HG02610 (cell line): ENCODE measurements around the gene ANKRD40CL.
A peak's percentile ranks its signal among the peaks of the same experiment; 100 is the strongest.

ENCODE experiments used
- ATAC-seq: cut with Tn5 transposase; IDR thresholded peaks from one replicate; pipeline ENCODE4 v1.9.1; 2021; ENCODE audit warnings: mild to moderate bottlenecking, moderate library complexity; ENCODE audit not compliant: unreplicated experiment

Gene ANKRD40CL

GRCh38 chr17:50790618-50791017 is 23.3 kb upstream of the ANKRD40CL start:
- ATAC-seq, result no peak

DNA sequence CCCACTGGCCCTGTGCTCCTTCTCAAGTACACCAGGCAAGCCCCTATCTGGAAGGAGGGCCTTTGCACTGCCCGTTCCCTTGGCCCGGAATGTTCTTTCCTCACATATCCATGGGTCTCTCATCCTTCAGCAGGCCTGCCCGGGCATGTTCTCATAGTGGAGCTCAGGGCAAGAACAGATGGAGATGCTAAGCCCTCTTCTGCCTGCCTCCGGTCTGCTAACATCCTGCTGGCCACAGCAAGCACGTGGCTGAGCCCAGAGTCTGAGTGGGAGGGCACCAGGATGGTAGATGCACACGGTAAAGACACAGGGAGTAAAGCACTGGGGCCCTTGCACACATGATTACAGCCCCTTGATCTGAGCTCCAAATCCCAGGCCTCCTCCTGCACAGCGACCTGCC is 19.8 kb upstream of the ANKRD40CL start:
- no peak for ATAC-seq

DNA sequence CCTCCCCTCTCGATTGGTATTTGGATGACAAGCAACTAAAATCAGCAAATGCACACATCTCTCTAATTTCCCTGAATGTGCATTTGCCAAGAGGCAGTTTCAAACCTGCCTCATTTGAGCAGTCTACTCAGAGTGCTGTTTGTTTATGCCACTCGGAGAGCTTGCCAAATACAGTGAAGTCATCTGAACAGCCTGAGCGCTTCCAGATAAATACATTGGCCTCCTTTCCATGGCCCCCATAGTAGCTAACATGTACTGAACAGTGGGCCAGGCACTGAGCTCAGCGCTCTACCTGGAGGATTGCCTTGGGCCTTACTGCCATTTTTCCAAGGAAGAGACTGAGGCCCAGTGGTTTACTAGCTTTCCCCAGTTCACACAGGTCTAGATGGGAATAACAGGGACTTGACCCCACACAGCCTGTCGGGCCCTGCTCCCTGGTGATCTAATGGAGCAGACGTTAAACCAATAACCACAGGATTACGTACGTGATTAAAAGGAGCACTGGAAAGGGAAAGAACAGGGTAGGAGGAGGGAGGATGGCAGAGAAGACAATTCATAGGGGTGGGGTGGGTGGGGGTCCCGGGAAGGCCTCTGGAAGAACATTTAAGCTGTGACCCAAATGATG is 18.7 kb upstream of the ANKRD40CL start:
- ATAC-seq, result no peak

DNA sequence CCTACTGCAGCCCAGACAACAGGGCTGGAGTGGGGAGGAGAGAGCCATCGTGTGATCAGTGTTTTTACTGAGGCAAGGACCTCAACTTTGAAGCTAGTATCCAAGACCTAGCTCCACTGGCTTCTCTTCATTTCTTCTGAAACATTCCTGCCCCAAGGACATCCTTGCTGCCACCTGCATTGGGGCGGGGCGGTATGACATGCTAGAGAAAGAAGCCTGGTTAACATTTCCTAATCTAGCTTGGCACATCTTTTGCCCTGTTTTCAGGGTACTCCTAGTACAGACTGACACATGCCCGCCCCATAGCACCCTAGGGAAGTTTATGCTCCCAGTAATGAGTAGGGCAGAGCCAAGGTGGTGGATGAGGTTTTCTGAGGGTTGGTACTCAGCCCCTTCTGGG is 17.8 kb upstream of the ANKRD40CL start:
- no peak for ATAC-seq

- no peak for ATAC-seq
These were observed 16.6 kb upstream of the ANKRD40CL start for GRCh38 chr17:50783905-50784304.

DNA sequence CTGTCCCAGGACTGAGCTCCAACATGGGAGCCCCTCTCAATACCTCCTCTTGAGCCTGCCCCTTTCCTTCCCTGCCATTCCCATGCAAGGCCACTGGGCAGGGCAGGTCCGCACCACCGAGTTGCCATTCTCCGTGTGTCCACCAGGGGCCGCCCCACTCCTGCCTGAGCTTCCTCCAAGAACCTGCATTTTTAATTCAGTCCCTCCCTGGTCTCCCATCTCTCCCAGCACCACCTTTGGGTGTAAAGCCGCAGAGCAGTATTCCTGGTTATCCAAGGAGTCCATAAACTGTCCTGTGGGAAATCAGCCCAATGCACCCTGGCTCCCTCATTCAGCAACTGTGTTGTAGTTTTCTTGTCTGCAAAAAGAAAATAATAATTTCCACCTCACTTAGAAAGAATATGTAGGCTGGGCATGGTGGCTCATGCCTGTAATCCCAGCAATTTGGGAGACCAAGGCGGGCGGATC is 15.9 kb upstream of the ANKRD40CL start:
- ATAC-seq, result no peak

DNA sequence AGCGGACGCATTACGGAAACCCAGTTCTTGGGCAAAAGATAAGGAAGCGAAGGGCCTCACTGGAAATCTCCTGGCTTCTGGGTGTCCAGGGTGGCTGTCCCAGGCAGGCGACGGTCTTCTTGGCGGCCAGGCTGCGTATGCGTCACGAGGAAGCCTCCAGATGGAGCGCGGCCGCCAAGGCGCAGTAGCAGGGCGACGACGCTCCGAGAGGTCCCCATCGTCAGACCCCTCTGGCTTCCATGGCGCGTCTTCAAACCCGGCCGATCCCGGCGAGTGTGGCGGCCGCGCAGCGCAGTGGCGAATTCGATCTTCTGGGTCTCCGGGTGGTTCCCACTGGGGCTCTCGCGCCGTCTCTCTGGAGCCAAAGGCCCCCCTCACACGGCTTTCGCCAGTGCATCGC is 13.8 kb upstream of the ANKRD40CL start:
- ATAC-seq, result no peak

GRCh38 chr17:50779747-50780353 is 12.5 kb upstream of the ANKRD40CL start:
- no peak for ATAC-seq

DNA sequence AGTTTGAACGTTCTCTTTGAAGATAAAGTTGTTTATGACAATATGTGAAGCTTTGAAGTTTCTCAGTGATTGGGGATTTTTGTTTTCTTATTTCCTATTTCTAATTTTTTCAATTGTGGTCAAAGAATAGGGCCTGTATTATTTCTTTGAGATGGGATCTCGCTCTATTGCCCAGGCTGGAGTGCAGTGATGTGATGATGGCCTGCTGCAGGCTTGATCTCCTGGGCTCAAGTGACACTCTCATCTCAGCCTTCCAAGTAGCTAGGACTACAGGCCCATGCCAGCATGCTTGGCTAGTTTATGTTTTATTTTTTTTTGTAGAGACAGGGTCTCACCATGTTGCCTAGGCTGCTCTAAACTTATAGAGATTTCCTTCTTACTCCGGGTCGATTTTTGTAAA is 11.7 kb upstream of the ANKRD40CL start:
- no peak for ATAC-seq

GRCh38 chr17:50778471-50778870 is 11.2 kb upstream of the ANKRD40CL start:
- no peak for ATAC-seq

GRCh38 chr17:50775926-50776325 is 8.6 kb upstream of the ANKRD40CL start:
- no peak for ATAC-seq

GRCh38 chr17:50774225-50774803 is 7.0 kb upstream of the ANKRD40CL start:
- no peak for ATAC-seq

DNA sequence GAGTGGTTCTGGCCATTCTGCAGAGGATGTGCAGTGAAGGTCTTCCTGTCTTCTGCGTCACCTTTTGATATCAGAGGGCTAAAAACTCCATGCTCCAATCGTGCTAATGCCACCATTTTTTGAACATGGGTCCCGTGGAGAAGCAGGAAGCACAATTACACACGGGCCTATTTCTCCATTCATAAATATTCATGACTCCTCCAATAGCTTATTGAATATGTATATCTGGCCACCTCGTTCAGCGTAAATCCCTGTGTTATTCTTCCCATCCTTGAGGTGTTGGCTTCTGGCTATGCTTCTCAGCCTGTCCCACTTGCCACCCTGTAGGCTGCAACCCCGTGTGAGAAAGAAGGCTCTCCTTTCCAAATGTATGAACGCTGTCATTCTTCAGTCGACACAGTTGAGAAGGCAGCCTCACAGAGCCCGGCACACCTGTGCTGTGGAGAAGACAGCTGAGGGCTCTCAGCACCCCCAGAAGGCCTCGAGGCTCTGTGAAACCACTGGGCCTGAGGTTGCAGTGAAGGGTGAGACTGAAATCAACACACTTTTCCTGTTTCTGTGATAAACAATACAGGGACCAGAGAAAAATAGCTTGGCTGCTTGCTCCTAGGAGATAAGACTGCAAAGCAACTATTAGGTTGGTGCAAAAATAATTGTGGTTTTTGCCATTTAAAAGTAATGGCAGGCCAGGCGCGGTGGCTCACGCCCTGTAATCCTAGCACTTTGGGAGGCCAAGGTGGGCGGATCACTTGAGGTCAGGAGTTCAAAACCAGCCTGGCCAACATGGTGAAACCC is 4.9 kb upstream of the ANKRD40CL start:
- ATAC-seq, result peak; percentile 96

- ATAC-seq, result no peak
These were observed 3.0 kb upstream of the ANKRD40CL start for GRCh38 chr17:50770346-50770745.

DNA sequence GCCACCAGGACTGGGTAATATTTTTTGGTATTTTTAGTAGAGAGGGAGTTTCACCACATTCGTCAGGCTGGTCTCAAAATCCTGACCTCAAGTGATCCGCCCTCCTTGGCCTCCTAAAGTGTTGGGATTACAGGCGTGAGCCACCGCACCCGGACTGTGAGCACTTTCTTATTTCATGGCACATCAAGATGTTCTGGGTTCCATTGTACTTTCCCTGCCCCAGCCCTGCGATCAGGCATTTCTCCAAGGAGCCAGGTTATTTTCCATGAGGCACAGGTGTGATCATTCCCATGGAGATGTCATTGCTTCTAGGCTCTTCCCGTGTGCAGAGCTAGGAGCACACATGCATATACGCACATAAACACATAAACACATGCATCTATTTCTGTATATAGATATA is 2.6 kb upstream of the ANKRD40CL start:
- ATAC-seq, result no peak

DNA sequence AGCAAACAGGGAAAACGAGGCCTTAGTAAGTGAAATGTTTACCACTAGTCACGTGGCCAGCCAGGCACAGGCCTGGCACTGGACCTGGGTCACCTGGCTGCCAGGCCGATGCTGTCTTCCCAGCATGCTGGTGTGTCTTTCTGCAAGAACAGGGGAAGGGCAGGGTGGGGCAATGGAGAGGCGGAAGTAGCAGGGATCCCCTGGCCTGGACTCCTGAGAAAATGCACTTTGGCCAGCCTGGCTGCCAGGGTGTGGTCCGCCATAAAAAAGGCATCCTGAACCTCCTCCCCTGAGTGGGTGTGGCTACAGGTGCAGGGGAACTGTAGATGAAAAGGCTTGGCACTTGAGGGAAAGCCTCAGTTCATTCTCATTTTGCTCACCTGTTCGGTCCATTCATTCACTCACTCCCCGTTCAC is 1.0 kb upstream of the ANKRD40CL start:
- ATAC-seq, result no peak

- no peak for ATAC-seq
These were observed 288 bp downstream of the ANKRD40CL start for GRCh38 chr17:50767030-50767429.

GRCh38 chr17:50766222-50767023 is 895 bp downstream of the ANKRD40CL start:
- no peak for ATAC-seq

DNA sequence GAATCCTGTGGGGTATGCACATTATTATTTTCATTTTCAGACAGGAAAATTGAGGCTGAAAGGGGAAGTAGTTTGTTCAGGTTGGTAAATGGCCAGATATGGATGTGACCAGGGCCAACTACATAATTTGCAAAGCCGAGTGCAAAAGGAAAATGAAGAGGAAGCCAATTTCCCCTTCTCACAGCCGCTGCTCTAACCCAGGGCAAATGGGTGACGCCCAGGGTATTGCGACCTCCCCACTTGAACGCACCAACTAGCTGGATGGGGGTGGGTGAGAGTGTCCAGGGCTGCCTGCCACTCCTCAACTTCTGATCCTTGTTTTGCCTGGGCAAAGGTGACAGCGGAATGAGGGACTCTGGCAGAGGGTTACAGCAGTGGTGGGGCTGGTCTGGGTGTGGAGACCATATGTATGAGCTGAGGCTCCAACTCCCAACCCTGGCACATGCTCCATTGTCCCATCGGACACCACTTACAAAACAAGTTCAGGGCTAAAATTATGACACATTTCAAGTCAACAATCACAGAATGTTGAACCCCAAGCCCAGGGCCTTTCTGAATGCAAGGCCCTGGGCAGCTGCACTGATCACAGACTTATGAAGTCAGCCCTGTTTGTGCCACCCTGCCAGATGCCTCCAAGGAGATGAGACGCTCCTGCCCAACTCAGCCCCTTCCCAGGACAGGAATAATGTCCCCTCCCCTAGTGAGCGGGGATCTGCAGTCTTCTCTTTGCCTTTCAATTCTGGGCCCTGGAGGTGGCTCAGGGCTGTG is 1.7 kb downstream of the ANKRD40CL start:
- ATAC-seq, result peak; percentile 58

- ATAC-seq, result no peak
These were observed 2.6 kb downstream of the ANKRD40CL start for GRCh38 chr17:50764734-50765149.
